ENCODE data around the gene CBLC.

GRCh38 chr19:44765033-44765948 is 12.4 kb upstream of the CBLC start:
- TF ChIP-seq CTCF (optimal IDR thresholded peaks at IDR 0.05 in 1 of 3, IDR thresholded peaks at IDR 0.05 in 1 of 3, conservative IDR thresholded peaks at IDR 0.05 in 1 of 3; ENCODE audit: extremely low read depth in 1 of 3, insufficient read depth in 2 of 3, low read length in 3 of 3) (no peak), EZH2 (IDR thresholded peaks at IDR 0.05; ENCODE audit: low read length) (no peak)

All from keratinocyte (primary cell).